ENCODE results near the gene LIPT1.

The LIPT1 gene

GRCh38 chr2:99205491-99205890 lies 50.7 kb downstream of the LIPT1 start:
- DNase-seq (ENCODE audit: low spot score) = no peak
- no peak for TF ChIP-seq CTCF (IDR thresholded peaks at IDR 0.05; ENCODE audit: borderline replicate concordance, control extremely low read depth, extremely low read depth, insufficient read depth, missing control alignments)
- in situ Hi-C loops (cut with MboI; ENCODE audit: low sequenced_read_pairs, unreplicated experiment) = no loop called here

Data from GM13976 (cell line).